Lower leg skin (tissue), 3 donors: ENCODE results near the gene SLC43A2.

Experiments
- POLR2A ChIP-seq, 2 donors: fragments of 450-650 bp; IDR thresholded peaks; one replicate each; pipeline ENCODE4 v1.6.1; 2016 to 2017; ENCODE audit warnings: antibody characterized with exemption in 2 of 2, mild to moderate bottlenecking in 1 of 2, moderate library complexity in 1 of 2
- TF ChIP-seq, protein P1 (sequence below), 3 donors: fragments of 450-650 bp; IDR thresholded peaks; one replicate each; pipeline ENCODE4 v1.5.1; 2016; ENCODE audit warnings: antibody characterized with exemption in 3 of 3, mild to moderate bottlenecking in 3 of 3, moderate library complexity in 2 of 3

DNA sequence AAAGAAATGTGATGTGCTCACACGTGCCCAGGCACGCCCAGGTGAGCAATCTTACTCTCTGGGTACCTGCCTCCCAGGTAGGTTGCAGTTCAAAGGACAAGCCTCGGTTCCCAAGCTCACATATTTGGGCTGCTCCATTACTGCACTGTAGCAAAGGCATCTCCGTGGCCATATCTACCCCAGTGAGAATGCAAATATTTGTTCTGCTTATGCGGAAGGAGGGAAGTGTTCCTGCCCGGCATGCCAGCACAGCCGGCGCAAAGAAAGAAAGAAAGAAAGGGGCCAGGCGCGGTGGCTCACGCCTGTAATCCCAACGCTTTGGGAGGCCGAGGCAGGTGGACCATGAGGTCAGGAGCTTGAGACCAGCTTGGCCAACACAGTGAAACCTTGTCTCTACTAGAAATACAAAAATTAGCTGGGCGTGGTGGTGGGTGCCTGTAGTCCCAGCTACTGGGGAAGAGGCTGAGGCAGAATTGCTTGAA is 30.7 kb downstream of the SLC43A2 start:
- TF ChIP-seq, protein P1, sequence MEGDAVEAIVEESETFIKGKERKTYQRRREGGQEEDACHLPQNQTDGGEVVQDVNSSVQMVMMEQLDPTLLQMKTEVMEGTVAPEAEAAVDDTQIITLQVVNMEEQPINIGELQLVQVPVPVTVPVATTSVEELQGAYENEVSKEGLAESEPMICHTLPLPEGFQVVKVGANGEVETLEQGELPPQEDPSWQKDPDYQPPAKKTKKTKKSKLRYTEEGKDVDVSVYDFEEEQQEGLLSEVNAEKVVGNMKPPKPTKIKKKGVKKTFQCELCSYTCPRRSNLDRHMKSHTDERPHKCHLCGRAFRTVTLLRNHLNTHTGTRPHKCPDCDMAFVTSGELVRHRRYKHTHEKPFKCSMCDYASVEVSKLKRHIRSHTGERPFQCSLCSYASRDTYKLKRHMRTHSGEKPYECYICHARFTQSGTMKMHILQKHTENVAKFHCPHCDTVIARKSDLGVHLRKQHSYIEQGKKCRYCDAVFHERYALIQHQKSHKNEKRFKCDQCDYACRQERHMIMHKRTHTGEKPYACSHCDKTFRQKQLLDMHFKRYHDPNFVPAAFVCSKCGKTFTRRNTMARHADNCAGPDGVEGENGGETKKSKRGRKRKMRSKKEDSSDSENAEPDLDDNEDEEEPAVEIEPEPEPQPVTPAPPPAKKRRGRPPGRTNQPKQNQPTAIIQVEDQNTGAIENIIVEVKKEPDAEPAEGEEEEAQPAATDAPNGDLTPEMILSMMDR (IDR thresholded peaks at IDR 0.05), result no peak
- TF ChIP-seq POLR2A (IDR thresholded peaks at IDR 0.05), result no peak
